ENCODE results near the gene SNED1.

SNED1 gene

DNA sequence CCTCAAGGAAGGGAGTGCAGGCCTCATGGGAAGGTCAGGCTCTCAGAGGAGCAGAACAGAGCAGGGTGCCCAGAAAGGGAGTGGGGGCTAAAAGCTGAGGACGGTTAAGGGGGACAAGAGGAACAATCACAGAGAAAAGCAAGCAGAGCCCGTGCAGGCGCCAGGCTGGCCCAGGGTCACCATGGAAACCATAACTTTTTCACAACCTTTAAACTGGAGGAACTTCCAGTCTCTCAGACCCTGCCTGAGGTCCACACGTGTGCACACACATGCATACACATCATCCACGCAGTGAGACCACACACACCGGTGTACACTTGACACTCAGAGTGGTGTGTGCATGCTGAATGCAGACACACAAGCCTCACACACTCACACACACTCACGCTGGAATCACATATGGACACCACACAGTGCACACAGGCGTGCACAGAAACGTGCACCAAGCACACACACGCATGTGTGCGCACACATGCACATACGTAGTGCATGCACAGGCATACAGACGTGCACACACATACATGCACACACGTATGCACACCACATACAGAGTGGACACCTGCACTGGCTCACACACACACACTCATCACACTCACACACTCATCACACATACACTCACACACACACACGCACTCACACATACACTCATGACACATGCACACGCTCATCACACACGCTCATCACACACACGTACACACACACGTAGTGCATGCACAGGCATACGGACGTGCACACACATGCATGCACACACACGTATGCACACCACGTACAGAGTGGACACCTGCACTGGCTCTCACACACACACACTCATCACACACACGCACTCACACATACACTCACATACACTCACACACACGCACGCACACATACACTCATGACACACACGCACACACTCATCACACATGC is 37.2 kb upstream of the SNED1 start:
- DNase-seq (ENCODE audit: low spot score) = no peak
- no peak overlapping the region for H2BK5ac ChIP-seq (ENCODE audit: low read length)
- H3K4me2 ChIP-seq (ENCODE audit: insufficient read depth, low read length, poor library complexity, severe bottlenecking) = no peak overlapping the region
- H3K4me1 ChIP-seq (ENCODE audit: control insufficient read depth in 2 of 2, insufficient read depth in 1 of 2, low read depth in 1 of 2, low read length in 2 of 2) = peaks cover 22 to 24% of the 10 kb centered on the region in 2 donors
- H3K4ac ChIP-seq (ENCODE audit: low read length) = no peak overlapping the region
- no peaks in the 10 kb centered on the region for H3K79me1 ChIP-seq (ENCODE audit: low read depth, low read length)
- H3K36me3 ChIP-seq (replicated peaks in 1 of 2; ENCODE audit: control insufficient read depth in 2 of 2, insufficient read depth in 2 of 2, low read length in 2 of 2) = no peaks in the 10 kb centered on the region
- no peak overlapping the region for H3K27ac ChIP-seq (replicated peaks; ENCODE audit: low read length)
- peaks cover 0 to 3% of the 10 kb centered on the region in 2 donors for H3K9me3 ChIP-seq (replicated peaks in 1 of 2; ENCODE audit: control insufficient read depth in 2 of 2, insufficient read depth in 1 of 2, low read depth in 1 of 2, low read length in 2 of 2)
- peak overlapping the region; percentile 9 for H3K23ac ChIP-seq (ENCODE audit: low read depth, low read length, poor library complexity)
- peaks cover 0 to 30% (median 0%) of the 10 kb centered on the region in 3 experiments for H3K27me3 ChIP-seq (ENCODE audit: control insufficient read depth in 3 of 3, insufficient read depth in 3 of 3, low read depth in 1 of 3, low read length in 3 of 3)
- H3K9ac ChIP-seq (ENCODE audit: low read depth, low read length, poor library complexity) = peak overlapping the region; percentile 80
- H2BK12ac ChIP-seq (ENCODE audit: low read length) = no peak overlapping the region
- no peak overlapping the region for H2BK120ac ChIP-seq (ENCODE audit: low read depth, low read length)
- H2AK5ac ChIP-seq (ENCODE audit: low read depth, low read length) = no peak overlapping the region
- H2BK15ac ChIP-seq (ENCODE audit: low read length) = peak overlapping the region; percentile 0
- H2AFZ ChIP-seq (ENCODE audit: low read length) = peak overlapping the region; percentile 73
- peak overlapping the region; percentile 94 for H3K14ac ChIP-seq (ENCODE audit: low read length)
- peak overlapping the region in 1 of 2 donors; percentile 42 for H3K4me3 ChIP-seq (ENCODE audit: low read length in 2 of 2)
- WGBS, 2 donors (ENCODE audit: extremely low coverage in 2 of 2, insufficient read length in 2 of 2, insufficient replicate concordance in 1 of 2) = 100% methylated on average over 4 of the region's 27 CpGs; no CpG with 5 or more reads in 1 of the 2 donors
- H3K18ac ChIP-seq (ENCODE audit: low read length) = peak overlapping the region; percentile 60
- H4K91ac ChIP-seq (ENCODE audit: low read depth, low read length, poor library complexity) = no peak overlapping the region
- peak overlapping the region; percentile 100 for H4K8ac ChIP-seq (ENCODE audit: low read depth, low read length)

DNA sequence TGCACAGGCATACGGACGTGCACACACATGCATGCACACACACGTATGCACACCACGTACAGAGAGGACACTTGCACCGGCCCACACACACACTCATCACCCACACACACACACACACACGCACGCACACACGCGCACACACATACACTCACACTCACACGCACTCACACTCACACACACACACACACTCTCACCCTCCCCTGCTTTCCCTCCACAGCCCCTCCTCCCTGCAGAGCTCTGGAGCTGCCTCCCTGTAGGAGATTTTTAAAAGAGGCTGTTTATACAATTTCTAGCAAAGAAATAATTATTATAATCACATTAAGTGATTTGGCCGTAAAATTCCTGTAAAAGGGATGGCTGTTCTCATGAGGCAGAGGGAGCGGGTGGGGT is 36.5 kb upstream of the SNED1 start:
- Histone ChIP-seq H3K4me1 (ENCODE audit: control insufficient read depth in 2 of 2, insufficient read depth in 1 of 2, low read depth in 1 of 2, low read length in 2 of 2) (peaks cover 22 to 24% of the 10 kb centered on the region in 2 donors), H2BK5ac (ENCODE audit: low read length) (no peak overlapping the region), H2BK120ac (ENCODE audit: low read depth, low read length) (no peak overlapping the region), H3K4me2 (ENCODE audit: insufficient read depth, low read length, poor library complexity, severe bottlenecking) (no peak overlapping the region), H3K36me3 (replicated peaks in 1 of 2; ENCODE audit: control insufficient read depth in 2 of 2, insufficient read depth in 2 of 2, low read length in 2 of 2) (no peaks in the 10 kb centered on the region), H3K14ac (ENCODE audit: low read length) (no peak overlapping the region), H3K27ac (replicated peaks; ENCODE audit: low read length) (peak overlapping the region; percentile 39), H3K79me1 (ENCODE audit: low read depth, low read length) (no peaks in the 10 kb centered on the region), H3K27me3 (ENCODE audit: control insufficient read depth in 3 of 3, insufficient read depth in 3 of 3, low read depth in 1 of 3, low read length in 3 of 3) (peaks cover 0 to 27% (median 0%) of the 10 kb centered on the region in 3 experiments), H4K8ac (ENCODE audit: low read depth, low read length) (no peak overlapping the region), H3K9ac (ENCODE audit: low read depth, low read length, poor library complexity) (peak overlapping the region; percentile 80), H3K23ac (ENCODE audit: low read depth, low read length, poor library complexity) (no peak overlapping the region), H2AFZ (ENCODE audit: low read length) (peak overlapping the region; percentile 94), H2AK5ac (ENCODE audit: low read depth, low read length) (no peak overlapping the region), H3K4ac (ENCODE audit: low read length) (no peak overlapping the region), H2BK15ac (ENCODE audit: low read length) (no peak overlapping the region), H3K4me3 (ENCODE audit: low read length in 2 of 2) (no peak overlapping the region), H3K18ac (ENCODE audit: low read length) (no peak overlapping the region), H2BK12ac (ENCODE audit: low read length) (no peak overlapping the region), H4K91ac (ENCODE audit: low read depth, low read length, poor library complexity) (no peak overlapping the region), H3K9me3 (replicated peaks in 1 of 2; ENCODE audit: control insufficient read depth in 2 of 2, insufficient read depth in 1 of 2, low read depth in 1 of 2, low read length in 2 of 2) (peaks cover 0 to 3% of the 10 kb centered on the region in 2 donors)
- no peak for DNase-seq (ENCODE audit: low spot score)
- WGBS, 2 donors (ENCODE audit: extremely low coverage in 2 of 2, insufficient read length in 2 of 2, insufficient replicate concordance in 1 of 2) = no CpG with 5 or more reads among the region's 12 CpGs

DNA sequence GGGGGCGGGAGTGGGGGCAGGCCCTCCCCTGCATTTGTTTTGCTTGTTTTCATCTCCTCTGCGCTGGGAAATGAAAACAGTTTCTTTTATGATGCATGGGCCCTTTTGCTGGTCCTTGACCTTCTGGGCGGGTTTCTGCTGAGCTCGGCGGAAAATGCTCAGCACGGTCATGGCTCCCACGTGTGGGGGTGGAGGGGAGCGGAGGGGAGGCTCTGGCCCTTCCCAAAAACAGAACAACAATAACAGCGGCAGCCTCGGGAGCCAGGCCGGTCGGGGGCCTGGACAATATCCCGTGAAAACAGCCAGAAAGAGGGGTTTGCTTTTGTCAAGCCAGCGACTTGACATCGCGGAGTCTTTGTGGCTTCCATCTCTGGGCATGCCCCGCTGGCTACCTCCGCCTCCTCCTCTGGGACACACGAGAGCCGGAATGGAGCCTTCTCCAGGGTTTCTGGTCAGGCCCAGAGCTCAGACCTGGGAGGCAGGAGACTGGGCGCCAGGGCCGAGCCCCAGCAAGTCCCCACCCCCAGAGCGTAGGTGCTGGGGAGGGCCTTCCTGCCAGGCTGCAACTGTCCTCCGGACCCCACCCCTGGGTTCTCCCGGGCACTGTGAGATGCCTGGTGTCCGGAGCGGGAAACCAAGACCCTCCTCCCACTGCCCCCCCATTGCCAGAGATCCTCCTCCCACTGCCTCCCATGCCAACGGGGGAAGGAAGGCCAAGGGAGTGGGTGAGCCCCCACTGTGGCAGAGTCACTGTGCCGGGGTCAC is 35.9 kb upstream of the SNED1 start:
- Histone ChIP-seq H3K4me1 (ENCODE audit: control insufficient read depth in 2 of 2, insufficient read depth in 1 of 2, low read depth in 1 of 2, low read length in 2 of 2) (peaks cover 22 to 24% of the 10 kb centered on the region in 2 donors), H3K27ac (replicated peaks; ENCODE audit: low read length) (peak overlapping the region; percentile 39), H2BK5ac (ENCODE audit: low read length) (peak overlapping the region; percentile 90), H3K4me3 (ENCODE audit: low read length in 2 of 2) (peak overlapping the region; percentile 11 to 36), H2AK5ac (ENCODE audit: low read depth, low read length) (peak overlapping the region; percentile 99), H2BK12ac (ENCODE audit: low read length) (peak overlapping the region; percentile 93), H2BK15ac (ENCODE audit: low read length) (peak overlapping the region; percentile 99), H3K18ac (ENCODE audit: low read length) (peak overlapping the region; percentile 89), H4K8ac (ENCODE audit: low read depth, low read length) (no peak overlapping the region), H2AFZ (ENCODE audit: low read length) (peak overlapping the region; percentile 94), H3K14ac (ENCODE audit: low read length) (no peak overlapping the region), H3K79me1 (ENCODE audit: low read depth, low read length) (no peaks in the 10 kb centered on the region), H3K4me2 (ENCODE audit: insufficient read depth, low read length, poor library complexity, severe bottlenecking) (no peak overlapping the region), H3K23ac (ENCODE audit: low read depth, low read length, poor library complexity) (peak overlapping the region; percentile 80), H3K4ac (ENCODE audit: low read length) (no peak overlapping the region), H3K27me3 (ENCODE audit: control insufficient read depth in 3 of 3, insufficient read depth in 3 of 3, low read depth in 1 of 3, low read length in 3 of 3) (peaks cover 0 to 24% (median 0%) of the 10 kb centered on the region in 3 experiments), H3K36me3 (replicated peaks in 1 of 2; ENCODE audit: control insufficient read depth in 2 of 2, insufficient read depth in 2 of 2, low read length in 2 of 2) (no peaks in the 10 kb centered on the region), H3K9me3 (replicated peaks in 1 of 2; ENCODE audit: control insufficient read depth in 2 of 2, insufficient read depth in 1 of 2, low read depth in 1 of 2, low read length in 2 of 2) (peaks cover 0 to 3% of the 10 kb centered on the region in 2 donors), H3K9ac (ENCODE audit: low read depth, low read length, poor library complexity) (peak overlapping the region; percentile 53), H2BK120ac (ENCODE audit: low read depth, low read length) (peak overlapping the region; percentile 87), H4K91ac (ENCODE audit: low read depth, low read length, poor library complexity) (no peak overlapping the region)
- no CpG with 5 or more reads among the region's 29 CpGs for WGBS, 2 donors (ENCODE audit: extremely low coverage in 2 of 2, insufficient read length in 2 of 2, insufficient replicate concordance in 1 of 2)
- DNase-seq (ENCODE audit: low spot score) = peak; percentile 32
